Sigmoid colon (tissue), 7 donors: ENCODE results near the gene SLC15A1. TPM values are rescaled to one million over a fixed set of nuclear protein-coding genes. Genes with fewer than 3 reads are reported as not detected.

Experiments used
- DNase-seq: peaks from one replicate; pipeline ENCODE4 v3.0.0-alpha.2; 2019
- H3K27ac ChIP-seq, 4 donors: fragments of 200-600 bp; sonication (generic); one replicate each; pipeline ENCODE4 v1.5.1; 2016 to 2019; ENCODE audit warnings: mild to moderate bottlenecking in 1 of 4
- H3K27me3 ChIP-seq, 3 donors: fragments of 200-600 bp; sonication (generic); one replicate each; pipeline ENCODE4 v1.5.1; 2019; ENCODE audit warnings: mild to moderate bottlenecking in 1 of 3
- H3K36me3 ChIP-seq, 4 donors: fragments of 200-600 bp; sonication (generic); one replicate each; pipeline ENCODE4 v1.5.1; 2016 to 2019
- H3K4me1 ChIP-seq, 4 donors: fragments of 200-600 bp; sonication (generic); one replicate each; pipeline ENCODE4 v1.5.1; 2017 to 2019
- H3K4me3 ChIP-seq, 4 donors: fragments of 200-600 bp; sonication (generic); one replicate each; pipeline ENCODE4 v1.5.1; 2017 to 2019; ENCODE audit warnings: mild to moderate bottlenecking in 2 of 4, moderate library complexity in 1 of 4
- H3K9me3 ChIP-seq, 4 donors: fragments of 200-600 bp in 3 of 4; sonication (generic) in 3 of 4; one replicate each; pipeline versions ENCODE4 v1.5.1 to v1.6.1; 2013 to 2019
- EP300 ChIP-seq, 4 donors: sonication (generic); formaldehyde crosslinking; IDR thresholded peaks; one replicate each; pipeline ENCODE4 v1.6.1; 2017; ENCODE audit warnings: antibody characterized with exemption in 4 of 4
- POLR2A ChIP-seq, 2 donors: fragments of 450-650 bp; IDR thresholded peaks; one replicate each; pipeline ENCODE4 v1.6.1; 2016; ENCODE audit warnings: antibody characterized with exemption in 2 of 2, mild to moderate bottlenecking in 2 of 2, moderate library complexity in 2 of 2
- POLR2AphosphoS5 ChIP-seq, 4 donors: sonication (generic); formaldehyde crosslinking; IDR thresholded peaks; one replicate each; pipeline ENCODE4 v1.6.1; 2017; ENCODE audit warnings: antibody characterized with exemption in 4 of 4
- WGBS, 2 donors: extraction: QIAGEN DNeasy Blood & Tissue Kit; methylation state at CpG; one replicate each; pipeline ENCODE4 v1.1.7; 2013; 5-methylcytosine and 5-hydroxymethylcytosine counted together
- intact Hi-C: fragments of 100-400 bp; cut with DNase I; formaldehyde crosslinking; loops from one replicate; pipeline ENCODE4 v1.15.1; 2023
- polyA plus RNA-seq, 3 donors: library from polyadenylated mRNA; stranded (reverse); fragments of 200-250 nt; gene quantifications; one replicate each; pipeline ENCODE4 v1.2.3, GENCODE V29; 2013
- total RNA-seq, 4 donors: library from RNA; depleted of rRNA; stranded (reverse); fragments of >200 nt; gene quantifications; one replicate each; pipeline ENCODE4 v1.1.0, GENCODE V29; 2016
- TF ChIP-seq, protein P1 (sequence below), 4 experiments: fragments of 450-650 bp in 3 of 4; fragments of 200-600 bp in 1 of 4; IDR thresholded peaks; one replicate each; pipeline ENCODE4 v1.5.1; 2016 to 2019; ENCODE audit warnings: antibody characterized with exemption in 4 of 4, mild to moderate bottlenecking in 3 of 4, moderate library complexity in 2 of 4
- donor health status: healthy with polysubstance abuse.
- donor health status: Bipolar disorder and iron deficiency.
- donor health status: healthy.

The SLC15A1 gene
- total and polyA plus RNA-seq, 7 donors = under 0.01 to 11.1 (median 2.1) TPM; not detected in 2

DNA sequence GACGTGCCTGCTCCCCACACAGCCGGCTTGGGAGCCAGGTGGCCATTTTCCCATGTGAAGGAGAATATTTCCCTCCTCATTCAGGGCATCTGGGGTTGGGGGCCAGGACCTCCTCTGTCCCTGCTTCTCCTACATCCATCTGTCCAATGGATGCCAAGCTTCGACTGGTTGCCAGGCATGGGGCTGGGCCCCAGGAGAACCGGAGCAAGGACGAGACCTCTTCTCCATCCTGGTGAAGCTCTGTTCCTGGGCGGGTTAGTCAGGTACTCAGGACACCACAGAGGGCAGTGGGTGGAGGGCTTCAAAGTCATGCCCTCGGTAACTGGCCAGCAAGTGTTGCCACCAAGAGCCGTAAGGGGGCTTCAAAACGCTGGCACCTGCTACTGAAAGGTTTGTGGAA is 22.3 kb upstream of the SLC15A1 start:
- TF ChIP-seq, protein P1, sequence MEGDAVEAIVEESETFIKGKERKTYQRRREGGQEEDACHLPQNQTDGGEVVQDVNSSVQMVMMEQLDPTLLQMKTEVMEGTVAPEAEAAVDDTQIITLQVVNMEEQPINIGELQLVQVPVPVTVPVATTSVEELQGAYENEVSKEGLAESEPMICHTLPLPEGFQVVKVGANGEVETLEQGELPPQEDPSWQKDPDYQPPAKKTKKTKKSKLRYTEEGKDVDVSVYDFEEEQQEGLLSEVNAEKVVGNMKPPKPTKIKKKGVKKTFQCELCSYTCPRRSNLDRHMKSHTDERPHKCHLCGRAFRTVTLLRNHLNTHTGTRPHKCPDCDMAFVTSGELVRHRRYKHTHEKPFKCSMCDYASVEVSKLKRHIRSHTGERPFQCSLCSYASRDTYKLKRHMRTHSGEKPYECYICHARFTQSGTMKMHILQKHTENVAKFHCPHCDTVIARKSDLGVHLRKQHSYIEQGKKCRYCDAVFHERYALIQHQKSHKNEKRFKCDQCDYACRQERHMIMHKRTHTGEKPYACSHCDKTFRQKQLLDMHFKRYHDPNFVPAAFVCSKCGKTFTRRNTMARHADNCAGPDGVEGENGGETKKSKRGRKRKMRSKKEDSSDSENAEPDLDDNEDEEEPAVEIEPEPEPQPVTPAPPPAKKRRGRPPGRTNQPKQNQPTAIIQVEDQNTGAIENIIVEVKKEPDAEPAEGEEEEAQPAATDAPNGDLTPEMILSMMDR (IDR thresholded peaks at IDR 0.05) = no peak
- no peak for TF ChIP-seq EP300 (IDR thresholded peaks at IDR 0.05)
- no peak for TF ChIP-seq POLR2A (IDR thresholded peaks at IDR 0.05)
- no peak for TF ChIP-seq POLR2AphosphoS5 (IDR thresholded peaks at IDR 0.05)
- Histone ChIP-seq H3K27me3 (no peaks in the 10 kb centered on the region), H3K4me3 (no peak overlapping the region), H3K27ac (no peak overlapping the region), H3K4me1 (no peaks in the 10 kb centered on the region), H3K36me3 (no peaks in the 10 kb centered on the region), H3K9me3 (peaks cover 0 to under 1% (median 0%) of the 10 kb centered on the region in 4 donors)
- DNase-seq = no peak
- intact Hi-C loops = no loop called here
- WGBS, 2 donors = 94 to 95% methylated on average over 9 of the region's 9 CpGs

GRCh38 chr13:98773921-98774320 is 21.4 kb upstream of the SLC15A1 start:
- Histone ChIP-seq H3K27me3 (no peaks in the 10 kb centered on the region), H3K27ac (no peak overlapping the region), H3K4me1 (no peaks in the 10 kb centered on the region), H3K4me3 (no peak overlapping the region), H3K36me3 (no peaks in the 10 kb centered on the region), H3K9me3 (peaks cover 0 to 2% (median 0%) of the 10 kb centered on the region in 4 donors)
- no peak for DNase-seq
- intact Hi-C loops = no loop called here
- TF ChIP-seq POLR2A (IDR thresholded peaks at IDR 0.05) (no peak), POLR2AphosphoS5 (IDR thresholded peaks at IDR 0.05) (no peak), EP300 (IDR thresholded peaks at IDR 0.05) (no peak)
- TF ChIP-seq, protein P1 (IDR thresholded peaks at IDR 0.05) = no peak
- 92 to 93% methylated on average over 20 of the region's 20 CpGs for WGBS, 2 donors

- 80 to 87% methylated on average over 12 of the region's 12 CpGs for WGBS, 2 donors
- intact Hi-C loops = no loop called here
- H3K4me3 ChIP-seq = no peak overlapping the region
These were observed 20.5 kb upstream of the SLC15A1 start for GRCh38 chr13:98772794-98773452.

DNA sequence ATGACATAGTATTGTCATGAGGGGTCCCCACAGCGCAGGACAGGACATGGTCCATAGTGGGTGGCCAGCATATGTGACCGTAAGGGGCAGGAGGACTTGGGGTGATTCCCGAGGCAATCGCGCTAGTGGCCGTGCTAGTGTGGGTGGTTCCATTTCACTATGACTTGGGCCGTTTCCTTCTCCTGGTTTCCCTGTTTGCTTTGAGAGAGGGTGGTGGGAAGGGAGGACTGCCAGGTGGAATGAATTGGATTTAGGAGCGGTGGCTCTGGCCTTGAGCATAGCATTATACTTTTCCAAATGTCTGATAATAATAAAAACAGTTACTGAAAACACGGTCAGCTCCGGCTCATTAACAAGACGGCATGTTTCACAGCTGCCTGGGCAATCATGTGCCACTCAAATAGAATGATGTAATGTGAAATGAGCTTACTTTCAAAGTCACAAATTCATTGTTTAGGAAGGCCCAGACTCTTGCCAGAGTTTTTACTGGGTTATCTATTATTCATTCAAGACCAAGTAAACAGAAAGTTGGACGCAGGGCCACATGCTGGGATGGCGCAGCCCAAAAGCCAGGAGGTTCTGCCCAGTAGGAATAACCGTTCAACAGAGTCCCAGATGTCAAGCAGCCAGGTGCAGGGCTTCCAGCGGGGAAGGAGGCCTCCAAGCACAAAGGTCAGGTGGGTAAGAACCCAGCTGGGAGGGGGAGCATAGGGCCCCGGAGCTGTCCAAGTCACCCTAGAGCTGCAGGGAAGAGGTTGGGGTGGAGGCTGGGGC is 19.6 kb upstream of the SLC15A1 start:
- Histone ChIP-seq H3K27ac (no peak overlapping the region), H3K4me1 (no peaks in the 10 kb centered on the region), H3K27me3 (no peaks in the 10 kb centered on the region), H3K36me3 (no peaks in the 10 kb centered on the region), H3K4me3 (no peak overlapping the region), H3K9me3 (peaks cover 0 to 2% (median 0%) of the 10 kb centered on the region in 4 donors)
- WGBS, 2 donors = 21 to 75% methylated on average over 16 of the region's 16 CpGs
- TF ChIP-seq POLR2AphosphoS5 (IDR thresholded peaks at IDR 0.05) = no peak
- no peak for TF ChIP-seq EP300 (IDR thresholded peaks at IDR 0.05)
- TF ChIP-seq, protein P1 (IDR thresholded peaks at IDR 0.05) = no peak
- TF ChIP-seq POLR2A (IDR thresholded peaks at IDR 0.05) = no peak
- intact Hi-C loops = no loop called here
- DNase-seq = no peak

More at GRCh38 chr13:98772794-98773452, 20.5 kb upstream of the SLC15A1 start:
- Histone ChIP-seq H3K27ac (no peak overlapping the region), H3K27me3 (no peaks in the 10 kb centered on the region), H3K4me1 (no peaks in the 10 kb centered on the region), H3K9me3 (peaks cover 0 to 2% (median 0%) of the 10 kb centered on the region in 4 donors), H3K36me3 (no peaks in the 10 kb centered on the region)
- no peak for DNase-seq
- no peak for TF ChIP-seq EP300 (IDR thresholded peaks at IDR 0.05)
- TF ChIP-seq, protein P1 (IDR thresholded peaks at IDR 0.05) = no peak
- TF ChIP-seq POLR2A (IDR thresholded peaks at IDR 0.05) = no peak
- no peak for TF ChIP-seq POLR2AphosphoS5 (IDR thresholded peaks at IDR 0.05)
